ENCODE data around the gene MTR. TPM values are rescaled to one million over a fixed set of nuclear protein-coding genes. Genes with fewer than 3 reads are reported as not detected.

Gene MTR
- total RNA-seq (2022; extraction: Qiagen RNA extraction), result 4.7 to 7.7 TPM (median 6.1 TPM) in 5 replicates

DNA sequence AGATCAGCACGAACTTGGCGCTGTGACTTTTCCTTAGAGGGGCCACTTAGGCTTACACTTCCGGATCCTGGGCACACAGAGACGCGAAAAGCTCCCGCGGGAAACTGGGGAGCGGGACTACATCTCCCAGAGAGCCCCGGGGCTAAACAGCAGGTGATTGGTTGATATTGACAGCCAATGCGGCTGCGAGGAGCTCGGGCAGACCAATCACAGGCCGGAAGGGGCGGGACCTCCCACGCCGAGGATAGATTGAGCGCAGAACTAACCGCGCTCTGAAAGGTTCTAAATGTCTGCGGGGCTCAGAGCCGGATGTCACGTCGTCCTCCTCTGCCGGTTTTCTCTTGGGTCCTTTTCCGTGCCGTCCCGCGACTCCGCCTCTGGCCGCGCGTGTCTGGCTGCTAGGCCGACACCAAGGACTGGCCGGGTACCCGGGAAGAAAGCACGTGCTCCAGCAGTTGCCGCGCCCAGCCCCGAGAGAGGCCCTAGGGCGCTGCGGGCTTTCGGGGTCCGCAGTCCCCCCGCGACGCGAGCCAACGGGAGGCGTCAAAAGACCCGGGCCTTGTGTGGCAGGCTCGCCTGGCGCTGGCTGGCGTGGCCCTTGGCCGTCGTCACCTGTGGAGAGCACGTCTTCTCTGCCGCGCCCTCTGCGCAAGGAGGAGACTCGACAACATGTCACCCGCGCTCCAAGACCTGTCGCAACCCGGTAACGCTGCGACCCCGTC, at the start of gene MTR:
Gene MTR (plus strand): TSS at position 258 of the 722 bp plus-strand sequence. CDS start 412 bp downstream, at position 670.

Other genes starting within 250 kb of the MTR start
- gene HEATR1, start 190.8 kb upstream of the MTR start, total RNA-seq (2022; extraction: Qiagen RNA extraction), result 21.9 to 26.5 TPM (median 23.9 TPM) in 5 replicates
- 0.01 to 0.09 TPM (median 0.06 TPM) in 4 of 5 replicates, not detected in the other for gene ACTN2, start 108.8 kb upstream of the MTR start, total RNA-seq (2022; extraction: Qiagen RNA extraction)
- gene MT1HL1, start 209.1 kb downstream of the MTR start, total RNA-seq (2022; extraction: Qiagen RNA extraction), result not detected in 5 replicates
- gene RYR2, start 246.9 kb downstream of the MTR start, total RNA-seq (2022; extraction: Qiagen RNA extraction), result 0.01 to 0.07 TPM (median 0.03 TPM) in 5 replicates

Measured in A549 treated with AZD2906 at 1 μM for 4 hours (cell line).